Fibroblast of lung (primary cell): Measurements from ENCODE around the gene FXYD1. TPM values are rescaled to one million over a fixed set of nuclear protein-coding genes. Genes with fewer than 3 reads are reported as not detected.
"Not testable (repeated sequence)": the region's sequence is repeated elsewhere in the genome, so short reads cannot be mapped to it uniquely, and the experiment has no call there.

ENCODE experiments used
- DNase-seq, 2 donors: peaks; one replicate each; pipeline versions ENCODE4 v3.0.0 to v3.0.0-alpha.2; 2010; ENCODE audit warnings: low read depth in 2 of 2
- H2AFZ ChIP-seq: 2 replicates; pipeline ENCODE4 v1.5.1; 2012; ENCODE audit warnings: low read length, control low read depth, inconsistent platforms
- H3K27ac ChIP-seq: 2 replicates; pipeline ENCODE4 v1.5.1; 2011; ENCODE audit warnings: low read length, control low read depth; ENCODE audit not compliant: insufficient read depth
- H3K27me3 ChIP-seq: 2 replicates; pipeline ENCODE4 v1.5.1; 2011; ENCODE audit warnings: mild to moderate bottlenecking, low read length; ENCODE audit not compliant: control insufficient read depth, insufficient read depth
- H3K36me3 ChIP-seq: 2 replicates; pipeline ENCODE4 v1.5.1; 2011; ENCODE audit warnings: low read length; ENCODE audit not compliant: control insufficient read depth, insufficient read depth
- H3K4me1 ChIP-seq: 2 replicates; pipeline ENCODE4 v1.5.1; 2011; ENCODE audit warnings: low read length; ENCODE audit not compliant: control insufficient read depth, insufficient read depth; ENCODE audit errors: extremely low read depth
- H3K4me2 ChIP-seq: 2 replicates; pipeline ENCODE4 v1.5.1; 2011; ENCODE audit warnings: low read length, control low read depth; ENCODE audit not compliant: insufficient read depth; ENCODE audit errors: extremely low read depth
- H3K4me3 ChIP-seq, 4 experiments: fragments of 200-600 bp in 1 of 4; sonication (generic) in 1 of 4; replicated peaks in 1 of 4; 2 replicates each; pipeline ENCODE4 v1.5.1; 2011 to 2016; ENCODE audit warnings: low read length in 4 of 4, low read depth in 3 of 4, mild to moderate bottlenecking in 3 of 4, control low read depth in 2 of 4, inconsistent platforms in 1 of 4, mixed read lengths in 1 of 4; ENCODE audit not compliant: insufficient read depth in 1 of 4; ENCODE audit errors: control extremely low read depth in 1 of 4
- H3K79me2 ChIP-seq: 2 replicates; pipeline ENCODE4 v1.5.1; 2012; ENCODE audit warnings: mild to moderate bottlenecking, low read length, inconsistent platforms; ENCODE audit not compliant: control insufficient read depth, insufficient read depth
- H3K9ac ChIP-seq: 2 replicates; pipeline ENCODE4 v1.5.1; 2011; ENCODE audit warnings: mild to moderate bottlenecking, low read length, control low read depth; ENCODE audit not compliant: insufficient read depth
- H3K9me3 ChIP-seq: 2 replicates; pipeline ENCODE4 v1.5.1; 2012; ENCODE audit warnings: low read depth, low read length; ENCODE audit not compliant: control insufficient read depth, insufficient read depth
- H4K20me1 ChIP-seq: 2 replicates; pipeline ENCODE4 v1.5.1; 2011; ENCODE audit warnings: low read length; ENCODE audit not compliant: control insufficient read depth, insufficient read depth; ENCODE audit errors: extremely low read depth
- CTCF ChIP-seq, 2 donors: IDR thresholded peaks in 1 of 2; conservative IDR thresholded peaks in 1 of 2; 1 replicate in 1 of 2; 2 replicates in 1 of 2; pipeline ENCODE4 v1.5.1; 2011 to 2012; ENCODE audit warnings: low read length in 2 of 2, control low read depth in 1 of 2, inconsistent platforms in 1 of 2, low read depth in 1 of 2, mild to moderate bottlenecking in 1 of 2
- EZH2 ChIP-seq: IDR thresholded peaks from 2 replicates; pipeline ENCODE4 v1.5.1; 2012; ENCODE audit warnings: low read length, control low read depth, mild to moderate bottlenecking; ENCODE audit errors: missing control alignments
- polyA plus RNA-seq, 2 donors: library from polyadenylated mRNA; depleted of rRNA in 1 of 2; stranded (reverse) in 1 of 2; unstranded in 1 of 2; fragments of >200 nt; gene quantifications; 2 replicates each; pipeline ENCODE4 v1.2.1, GENCODE V29; 2011 to 2012; ENCODE audit warnings: missing spikeins in 1 of 2
- total RNA-seq: library from RNA; depleted of rRNA; stranded (reverse); fragments of >200 nt; gene quantifications from 2 replicates; pipeline ENCODE4 v1.2.1, GENCODE V29; 2014

Gene FXYD1
- total and polyA plus RNA-seq, 2 donors (not counting 1 experiment from before 2014, with no cell fraction given): 4.5 to 7.5 TPM

- Histone ChIP-seq H2AFZ (no peak overlapping the region), H4K20me1 (no peaks in the 10 kb centered on the region), H3K9me3 (no peaks in the 10 kb centered on the region), H3K9ac (no peak overlapping the region), H3K27ac (no peak overlapping the region), H3K79me2 (no peaks in the 10 kb centered on the region), H3K36me3 (no peaks in the 10 kb centered on the region), H3K4me1 (peaks cover 8% of the 10 kb centered on the region), H3K27me3 (peaks cover 13% of the 10 kb centered on the region), H3K4me3 (no peak overlapping the region), H3K4me2 (no peak overlapping the region)
- TF ChIP-seq CTCF (conservative IDR thresholded peaks at IDR 0.05 in 1 of 2, IDR thresholded peaks at IDR 0.05 in 1 of 2; ENCODE audit: low read depth in 1 of 2, low read length in 2 of 2): no peak
- DNase-seq: no peak
Measured at GRCh38 chr19:35128398-35129057, 10.1 kb upstream of the FXYD1 start.

GRCh38 chr19:35129724-35130274 is 8.8 kb upstream of the FXYD1 start:
- not testable (repeated sequence) for H3K9ac ChIP-seq, H3K4me3 ChIP-seq, H3K9me3 ChIP-seq, H3K4me1 ChIP-seq, H3K79me2 ChIP-seq, H2AFZ ChIP-seq, H3K27ac ChIP-seq, H3K4me2 ChIP-seq, H3K36me3 ChIP-seq, DNase-seq, H4K20me1 ChIP-seq
- H3K27me3 ChIP-seq: peaks cover 14% of the 10 kb centered on the region

GRCh38 chr19:35130761-35131720 is 7.6 kb upstream of the FXYD1 start:
- Histone ChIP-seq H3K27me3 (peaks cover 14% of the 10 kb centered on the region), H3K36me3 (no peaks in the 10 kb centered on the region), H2AFZ (no peak overlapping the region), H4K20me1 (no peaks in the 10 kb centered on the region), H3K4me3 (no peak overlapping the region), H3K4me2 (no peak overlapping the region), H3K4me1 (peaks cover 2% of the 10 kb centered on the region), H3K9me3 (no peaks in the 10 kb centered on the region), H3K79me2 (no peaks in the 10 kb centered on the region), H3K9ac (no peak overlapping the region), H3K27ac (no peak overlapping the region)
- no peak for TF ChIP-seq EZH2
- TF ChIP-seq CTCF (conservative IDR thresholded peaks at IDR 0.05 in 1 of 2, IDR thresholded peaks at IDR 0.05 in 1 of 2; ENCODE audit: low read depth in 1 of 2, low read length in 2 of 2): no peak
- no peak for DNase-seq
